ENCODE data around the gene ENO1. TPM values are rescaled to one million over a fixed set of nuclear protein-coding genes. Genes with fewer than 3 reads are reported as not detected.
"Not testable (repeated sequence)": the region's sequence is repeated elsewhere in the genome, so short reads cannot be mapped to it uniquely, and the experiment has no call there.

ENO1 gene
- total and polyA plus RNA-seq, 10 donors, result 249 to 751 (median 390) TPM

DNA sequence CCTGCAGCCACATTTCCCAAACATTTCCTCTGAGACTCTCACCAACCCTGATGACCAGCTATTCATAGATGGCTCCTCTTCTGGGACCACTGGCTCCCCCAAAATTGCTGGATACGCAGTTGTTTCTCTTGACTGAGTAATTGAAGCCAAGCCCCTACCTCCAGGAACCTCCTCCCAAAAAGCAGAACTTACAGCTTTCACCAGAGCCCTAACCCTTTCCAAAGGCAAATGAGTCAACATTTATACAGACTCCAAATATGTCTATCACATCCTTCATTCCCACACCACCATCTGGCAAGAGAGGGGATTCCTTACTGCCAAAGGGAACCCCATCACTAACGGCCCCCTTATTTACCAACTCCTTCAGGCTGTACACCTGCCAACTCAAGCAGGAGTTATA is 46.9 kb upstream of the ENO1 start:
- Histone ChIP-seq H3K36me3 (no peaks in the 10 kb centered on the region), H3K27me3 (replicated peaks in 1 of 7) (no peaks in the 10 kb centered on the region), H3K9me3 (no peaks in the 10 kb centered on the region), H3K27ac (peak overlapping the region in 2 of 8 donors; percentile 39 to 40), H3K4me1 (peaks cover 0 to 8% (median 0%) of the 10 kb centered on the region in 6 donors), H3K4me3 (no peak overlapping the region)
- intact Hi-C loops (cut with DNase I; ENCODE audit: low total_unique reads), result loop anchor here (10.0 kb wide), 1 partner anchor 179 kb away; no protein-coding TSS in a partner anchor
- no peak for DNase-seq
- 28 to 53% (median 40%) methylated on average over 2 of the region's 2 CpGs for WGBS, 5 donors
- TF ChIP-seq POLR2AphosphoS5 (IDR thresholded peaks at IDR 0.05) (no peak), POLR2A (IDR thresholded peaks at IDR 0.05) (no peak)
- TF ChIP-seq, protein P1, sequence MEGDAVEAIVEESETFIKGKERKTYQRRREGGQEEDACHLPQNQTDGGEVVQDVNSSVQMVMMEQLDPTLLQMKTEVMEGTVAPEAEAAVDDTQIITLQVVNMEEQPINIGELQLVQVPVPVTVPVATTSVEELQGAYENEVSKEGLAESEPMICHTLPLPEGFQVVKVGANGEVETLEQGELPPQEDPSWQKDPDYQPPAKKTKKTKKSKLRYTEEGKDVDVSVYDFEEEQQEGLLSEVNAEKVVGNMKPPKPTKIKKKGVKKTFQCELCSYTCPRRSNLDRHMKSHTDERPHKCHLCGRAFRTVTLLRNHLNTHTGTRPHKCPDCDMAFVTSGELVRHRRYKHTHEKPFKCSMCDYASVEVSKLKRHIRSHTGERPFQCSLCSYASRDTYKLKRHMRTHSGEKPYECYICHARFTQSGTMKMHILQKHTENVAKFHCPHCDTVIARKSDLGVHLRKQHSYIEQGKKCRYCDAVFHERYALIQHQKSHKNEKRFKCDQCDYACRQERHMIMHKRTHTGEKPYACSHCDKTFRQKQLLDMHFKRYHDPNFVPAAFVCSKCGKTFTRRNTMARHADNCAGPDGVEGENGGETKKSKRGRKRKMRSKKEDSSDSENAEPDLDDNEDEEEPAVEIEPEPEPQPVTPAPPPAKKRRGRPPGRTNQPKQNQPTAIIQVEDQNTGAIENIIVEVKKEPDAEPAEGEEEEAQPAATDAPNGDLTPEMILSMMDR (IDR thresholded peaks at IDR 0.05 in 8 of 11, conservative IDR thresholded peaks at IDR 0.05 in 3 of 11), result no peak

DNA sequence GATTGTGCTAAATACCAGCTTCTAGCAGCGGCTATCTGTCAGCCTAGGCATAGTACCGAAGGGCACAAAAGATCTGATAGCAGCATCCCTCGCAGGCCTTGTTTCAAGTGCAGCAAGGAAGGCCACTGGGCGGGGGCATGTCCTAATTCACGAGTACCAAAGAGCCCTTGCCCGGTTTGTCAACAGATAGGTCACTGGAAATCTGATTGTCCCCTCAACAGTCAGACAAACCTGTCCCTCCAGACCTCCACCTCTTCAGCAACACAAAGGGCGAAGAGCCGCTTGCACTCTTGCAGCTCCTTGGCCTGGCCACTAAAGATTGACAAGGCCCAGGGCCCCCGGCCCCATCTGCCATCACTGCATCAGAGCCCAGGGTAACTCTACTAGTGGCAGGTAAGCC is 44.5 kb upstream of the ENO1 start:
- intact Hi-C loops (cut with DNase I; ENCODE audit: low total_unique reads), result loop anchor here (10.0 kb wide), 1 partner anchor 182 kb away; no protein-coding TSS in a partner anchor

DNA sequence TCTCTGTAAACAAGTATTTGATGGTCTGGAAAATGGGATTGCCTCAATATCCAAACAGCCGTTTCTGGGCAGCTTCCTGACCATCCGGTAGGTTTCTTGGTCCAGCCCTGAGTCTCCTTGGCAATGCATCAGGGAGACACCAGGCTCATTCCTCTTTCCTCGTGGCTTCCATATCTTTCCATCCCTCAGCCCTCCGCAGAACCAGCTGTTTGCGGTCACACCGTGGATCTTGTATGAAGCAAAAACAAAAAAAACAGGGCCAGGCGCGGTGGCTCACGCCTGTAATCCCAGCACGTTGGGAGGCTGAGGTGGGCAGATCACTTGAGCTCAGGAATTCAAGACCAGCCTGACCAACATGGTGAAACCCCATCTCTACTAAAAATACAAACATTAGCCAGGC is 39.0 kb upstream of the ENO1 start:
- H3K27ac ChIP-seq; DNase-seq; H3K4me1 ChIP-seq; H3K4me3 ChIP-seq; H3K9me3 ChIP-seq; intact Hi-C loops (cut with DNase I; ENCODE audit: low total_unique reads); H3K27me3 ChIP-seq (replicated peaks in 1 of 7); H3K36me3 ChIP-seq: not testable (repeated sequence)
- WGBS, 5 donors, result 73 to 87% (median 82%) methylated on average over 6 to 10 of the region's 10 CpGs

More for the DNA sequence above, 44.5 kb upstream of the ENO1 start:
- no peak overlapping the region for H3K4me3 ChIP-seq
- no peaks in the 10 kb centered on the region for H3K27me3 ChIP-seq (replicated peaks in 1 of 7)
- peaks cover 0 to 12% (median 5%) of the 10 kb centered on the region in 6 donors for H3K4me1 ChIP-seq
- H3K36me3 ChIP-seq, result no peaks in the 10 kb centered on the region
- H3K27ac ChIP-seq, result no peak overlapping the region
- no peak for DNase-seq
- TF ChIP-seq POLR2A (IDR thresholded peaks at IDR 0.05) (no peak), POLR2AphosphoS5 (IDR thresholded peaks at IDR 0.05) (no peak)
- TF ChIP-seq, protein P1 (IDR thresholded peaks at IDR 0.05 in 8 of 11, conservative IDR thresholded peaks at IDR 0.05 in 3 of 11), result no peak
- H3K9me3 ChIP-seq, result no peaks in the 10 kb centered on the region
- 79 to 92% (median 85%) methylated on average over 9 of the region's 9 CpGs for WGBS, 5 donors

DNA sequence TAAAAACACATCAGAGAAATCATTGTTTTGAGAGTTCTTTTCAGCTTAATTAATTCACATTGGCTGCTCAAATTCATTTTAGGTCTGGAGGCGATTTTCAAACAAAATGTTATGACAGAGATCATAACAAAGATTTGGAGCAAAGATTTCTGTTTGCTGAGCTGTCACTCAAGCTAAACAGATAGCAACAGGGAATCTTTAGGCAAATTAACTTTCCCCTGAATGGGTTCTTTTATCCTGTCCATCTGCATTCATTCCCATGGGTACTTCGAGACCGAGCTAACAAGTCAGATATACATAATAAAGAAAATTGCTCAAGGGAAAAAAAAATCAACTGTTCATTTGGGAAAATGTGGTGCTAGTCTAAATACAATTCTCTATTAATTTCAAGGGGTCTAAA is 37.0 kb upstream of the ENO1 start:
- Histone ChIP-seq H3K4me3 (no peak overlapping the region), H3K27ac (no peak overlapping the region), H3K36me3 (no peaks in the 10 kb centered on the region), H3K27me3 (replicated peaks in 1 of 7) (peaks cover 0 to 5% (median 0%) of the 10 kb centered on the region in 7 donors), H3K4me1 (peaks cover 0 to 17% (median 6%) of the 10 kb centered on the region in 6 donors), H3K9me3 (no peaks in the 10 kb centered on the region)
- no peak for DNase-seq
- no peak for TF ChIP-seq POLR2AphosphoS5 (IDR thresholded peaks at IDR 0.05)
- no peak for TF ChIP-seq POLR2A (IDR thresholded peaks at IDR 0.05)
- TF ChIP-seq, protein P1 (IDR thresholded peaks at IDR 0.05 in 8 of 11, conservative IDR thresholded peaks at IDR 0.05 in 3 of 11), result no peak
- WGBS, 5 donors, result 72 to 85% (median 74%) methylated on average over 3 of the region's 3 CpGs
- intact Hi-C loops (cut with DNase I; ENCODE audit: low total_unique reads), result no loop called here

DNA sequence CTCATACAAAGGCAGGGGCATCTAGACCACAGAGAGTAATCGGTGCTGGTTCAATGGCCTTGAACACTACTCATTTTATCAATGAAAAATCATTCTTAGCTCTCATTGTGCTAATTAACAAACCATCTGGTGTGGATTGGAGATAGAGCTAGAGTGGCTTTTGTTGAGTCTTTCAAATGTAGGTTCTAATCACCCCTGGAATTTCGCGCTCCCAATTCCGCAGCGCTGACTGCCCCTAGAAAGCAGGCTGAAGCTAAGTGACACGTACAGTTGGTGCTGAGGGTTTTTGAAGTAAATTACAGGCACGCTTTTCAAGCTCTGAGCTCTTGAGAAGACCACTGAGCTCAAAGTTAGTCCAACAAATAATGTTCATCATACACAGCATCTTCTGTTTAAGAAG is 36.0 kb upstream of the ENO1 start:
- Histone ChIP-seq H3K4me3 (no peak overlapping the region), H3K9me3 (no peaks in the 10 kb centered on the region), H3K27me3 (replicated peaks in 1 of 7) (peaks cover 0 to 5% (median 0%) of the 10 kb centered on the region in 7 donors), H3K27ac (no peak overlapping the region), H3K36me3 (no peaks in the 10 kb centered on the region), H3K4me1 (peaks cover 0 to 20% (median 6%) of the 10 kb centered on the region in 6 donors)
- intact Hi-C loops (cut with DNase I; ENCODE audit: low total_unique reads), result no loop called here
- no peak for DNase-seq
- 94 to 98% (median 94%) methylated on average over 7 of the region's 7 CpGs for WGBS, 5 donors
- TF ChIP-seq, protein P1 (IDR thresholded peaks at IDR 0.05 in 8 of 11, conservative IDR thresholded peaks at IDR 0.05 in 3 of 11), result no peak
- no peak for TF ChIP-seq POLR2AphosphoS5 (IDR thresholded peaks at IDR 0.05)
- no peak for TF ChIP-seq POLR2A (IDR thresholded peaks at IDR 0.05)
